ENCODE measurements around the gene C1QTNF9.
"Not testable (repeated sequence)": the region's sequence is repeated elsewhere in the genome, so short reads cannot be mapped to it uniquely, and the experiment has no call there.

Gene C1QTNF9

GRCh38 chr13:24309300-24309699 is at the start of gene C1QTNF9:
C1QTNF9 (plus strand) TSS chr13:24309580; CDS start chr13:24316004, 6,424 bp downstream.
- TF ChIP-seq ZBTB7A (IDR thresholded peaks at IDR 0.05; ENCODE audit: low read depth); MAX (IDR thresholded peaks at IDR 0.05); EGR1 (IDR thresholded peaks at IDR 0.05): not testable (repeated sequence)

- TF ChIP-seq CREB1 (IDR thresholded peaks at IDR 0.05; ENCODE audit: low read depth) (no peak), MAX (IDR thresholded peaks at IDR 0.05) (no peak), TCF12 (IDR thresholded peaks at IDR 0.05; ENCODE audit: low read depth) (no peak), CEBPB (IDR thresholded peaks at IDR 0.05) (no peak)
These were observed 47.8 kb upstream of the C1QTNF9 start for GRCh38 chr13:24261566-24261965.

DNA sequence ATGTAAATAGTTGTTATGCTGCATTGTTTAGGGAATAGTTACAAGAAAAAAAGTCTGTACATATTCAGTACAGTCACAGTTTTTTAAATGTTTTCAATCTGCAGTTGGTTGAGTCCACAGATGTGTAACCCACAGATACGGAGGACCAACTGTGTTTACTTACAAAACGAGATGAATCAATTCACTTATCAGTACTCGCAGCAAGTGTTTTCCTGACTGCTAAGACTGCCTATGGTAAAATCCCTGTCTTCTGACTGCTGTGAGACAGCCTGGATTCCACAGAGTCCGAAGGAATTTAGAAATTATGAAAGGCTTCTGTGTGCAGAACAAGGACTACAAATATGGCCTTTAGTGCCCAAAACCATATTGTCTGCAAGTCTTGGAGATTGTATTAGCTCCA is 45.7 kb upstream of the C1QTNF9 start:
- TF ChIP-seq NFIC (IDR thresholded peaks at IDR 0.05) (no peak), MAX (IDR thresholded peaks at IDR 0.05) (no peak), TCF12 (IDR thresholded peaks at IDR 0.05; ENCODE audit: low read depth) (no peak), FOXM1 (IDR thresholded peaks at IDR 0.05; ENCODE audit: borderline replicate concordance, low read depth) (no peak), CEBPB (IDR thresholded peaks at IDR 0.05) (no peak), CREB1 (IDR thresholded peaks at IDR 0.05; ENCODE audit: low read depth) (no peak), ZBTB7A (IDR thresholded peaks at IDR 0.05; ENCODE audit: low read depth) (no peak)

DNA sequence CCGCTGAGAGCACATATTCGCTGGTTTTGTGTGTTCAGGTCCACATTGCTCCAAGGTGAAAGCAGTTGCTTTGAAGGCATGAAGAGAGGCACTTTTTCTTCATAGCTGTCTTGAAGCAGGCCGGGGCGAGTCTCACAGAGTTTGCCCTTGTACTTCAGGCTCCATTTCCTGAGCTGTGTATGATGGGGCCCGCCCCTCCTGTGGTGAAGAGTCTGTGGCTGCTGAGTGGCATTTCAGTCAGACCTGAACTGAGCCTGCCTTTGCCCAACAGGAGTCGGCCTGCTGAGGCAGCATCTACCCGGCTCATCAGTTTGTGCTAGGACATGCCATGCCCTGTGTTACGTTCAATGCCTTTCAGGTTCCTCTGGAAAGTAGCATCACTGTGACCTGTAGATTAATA is 44.4 kb upstream of the C1QTNF9 start:
- TF ChIP-seq, protein P1, sequence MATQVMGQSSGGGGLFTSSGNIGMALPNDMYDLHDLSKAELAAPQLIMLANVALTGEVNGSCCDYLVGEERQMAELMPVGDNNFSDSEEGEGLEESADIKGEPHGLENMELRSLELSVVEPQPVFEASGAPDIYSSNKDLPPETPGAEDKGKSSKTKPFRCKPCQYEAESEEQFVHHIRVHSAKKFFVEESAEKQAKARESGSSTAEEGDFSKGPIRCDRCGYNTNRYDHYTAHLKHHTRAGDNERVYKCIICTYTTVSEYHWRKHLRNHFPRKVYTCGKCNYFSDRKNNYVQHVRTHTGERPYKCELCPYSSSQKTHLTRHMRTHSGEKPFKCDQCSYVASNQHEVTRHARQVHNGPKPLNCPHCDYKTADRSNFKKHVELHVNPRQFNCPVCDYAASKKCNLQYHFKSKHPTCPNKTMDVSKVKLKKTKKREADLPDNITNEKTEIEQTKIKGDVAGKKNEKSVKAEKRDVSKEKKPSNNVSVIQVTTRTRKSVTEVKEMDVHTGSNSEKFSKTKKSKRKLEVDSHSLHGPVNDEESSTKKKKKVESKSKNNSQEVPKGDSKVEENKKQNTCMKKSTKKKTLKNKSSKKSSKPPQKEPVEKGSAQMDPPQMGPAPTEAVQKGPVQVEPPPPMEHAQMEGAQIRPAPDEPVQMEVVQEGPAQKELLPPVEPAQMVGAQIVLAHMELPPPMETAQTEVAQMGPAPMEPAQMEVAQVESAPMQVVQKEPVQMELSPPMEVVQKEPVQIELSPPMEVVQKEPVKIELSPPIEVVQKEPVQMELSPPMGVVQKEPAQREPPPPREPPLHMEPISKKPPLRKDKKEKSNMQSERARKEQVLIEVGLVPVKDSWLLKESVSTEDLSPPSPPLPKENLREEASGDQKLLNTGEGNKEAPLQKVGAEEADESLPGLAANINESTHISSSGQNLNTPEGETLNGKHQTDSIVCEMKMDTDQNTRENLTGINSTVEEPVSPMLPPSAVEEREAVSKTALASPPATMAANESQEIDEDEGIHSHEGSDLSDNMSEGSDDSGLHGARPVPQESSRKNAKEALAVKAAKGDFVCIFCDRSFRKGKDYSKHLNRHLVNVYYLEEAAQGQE (IDR thresholded peaks at IDR 0.05; ENCODE audit: low read depth): no peak
- TF ChIP-seq CREB1 (IDR thresholded peaks at IDR 0.05; ENCODE audit: low read depth) (no peak), YY1 (IDR thresholded peaks at IDR 0.05; ENCODE audit: low read depth) (no peak), TEAD4 (IDR thresholded peaks at IDR 0.05) (no peak), MAX (IDR thresholded peaks at IDR 0.05) (no peak), RAD21 (IDR thresholded peaks at IDR 0.05; ENCODE audit: low read depth) (no peak), ZBTB7A (IDR thresholded peaks at IDR 0.05; ENCODE audit: low read depth) (no peak), EGR1 (IDR thresholded peaks at IDR 0.05) (no peak), TCF12 (IDR thresholded peaks at IDR 0.05; ENCODE audit: low read depth) (no peak)

- TF ChIP-seq YY1 (IDR thresholded peaks at IDR 0.05; ENCODE audit: low read depth) (no peak), MAX (IDR thresholded peaks at IDR 0.05) (no peak), TCF12 (IDR thresholded peaks at IDR 0.05; ENCODE audit: low read depth) (no peak), USF1 (IDR thresholded peaks at IDR 0.05) (no peak), EGR1 (IDR thresholded peaks at IDR 0.05) (no peak), EP300 (IDR thresholded peaks at IDR 0.05; ENCODE audit: borderline replicate concordance) (no peak), TEAD4 (IDR thresholded peaks at IDR 0.05) (no peak), NFIC (IDR thresholded peaks at IDR 0.05) (no peak), ZBTB7A (IDR thresholded peaks at IDR 0.05; ENCODE audit: low read depth) (no peak), CREB1 (IDR thresholded peaks at IDR 0.05; ENCODE audit: low read depth) (no peak), FOXM1 (IDR thresholded peaks at IDR 0.05; ENCODE audit: borderline replicate concordance, low read depth) (no peak), RAD21 (IDR thresholded peaks at IDR 0.05; ENCODE audit: low read depth) (no peak)
- TF ChIP-seq, protein P1 (IDR thresholded peaks at IDR 0.05; ENCODE audit: low read depth): no peak
These were observed 43.9 kb upstream of the C1QTNF9 start for GRCh38 chr13:24265453-24265852.

GRCh38 chr13:24267274-24267673 is 42.1 kb upstream of the C1QTNF9 start:
- TF ChIP-seq YY1 (IDR thresholded peaks at IDR 0.05; ENCODE audit: low read depth): no peak
- no peak for TF ChIP-seq ZBTB7A (IDR thresholded peaks at IDR 0.05; ENCODE audit: low read depth)
- no peak for TF ChIP-seq TAF1 (IDR thresholded peaks at IDR 0.05; ENCODE audit: low read depth)
- no peak for TF ChIP-seq EGR1 (IDR thresholded peaks at IDR 0.05)
- no peak for TF ChIP-seq CEBPB (IDR thresholded peaks at IDR 0.05)
- no peak for TF ChIP-seq TCF12 (IDR thresholded peaks at IDR 0.05; ENCODE audit: low read depth)
- TF ChIP-seq RAD21 (IDR thresholded peaks at IDR 0.05; ENCODE audit: low read depth): no peak
- TF ChIP-seq MAX (IDR thresholded peaks at IDR 0.05): no peak
- TF ChIP-seq NFIC (IDR thresholded peaks at IDR 0.05): no peak
- TF ChIP-seq EP300 (IDR thresholded peaks at IDR 0.05; ENCODE audit: borderline replicate concordance): no peak
- TF ChIP-seq FOXM1 (IDR thresholded peaks at IDR 0.05; ENCODE audit: borderline replicate concordance, low read depth): no peak
- TF ChIP-seq CREB1 (IDR thresholded peaks at IDR 0.05; ENCODE audit: low read depth): no peak
- no peak for TF ChIP-seq USF1 (IDR thresholded peaks at IDR 0.05)
- TF ChIP-seq TEAD4 (IDR thresholded peaks at IDR 0.05): no peak
- TF ChIP-seq, protein P1 (IDR thresholded peaks at IDR 0.05; ENCODE audit: low read depth): no peak
